ENCODE data around the gene TM4SF4. TPM values are rescaled to one million over a fixed set of nuclear protein-coding genes. Genes with fewer than 3 reads are reported as not detected.

The TM4SF4 gene
- total and polyA plus RNA-seq, 2 donors (not counting 1 experiment from before 2014, with no cell fraction given) = 1.7 TPM

GRCh38 chr3:149490260-149490971 lies 15.9 kb downstream of the TM4SF4 start:
- no peak overlapping the region for H3K9ac ChIP-seq (ENCODE audit: insufficient read depth, low read length)
- no peak overlapping the region for H3K4me2 ChIP-seq (ENCODE audit: extremely low read depth, insufficient read depth, low read length)
- H3K79me2 ChIP-seq (ENCODE audit: control insufficient read depth, insufficient read depth, low read length) = no peaks in the 10 kb centered on the region
- no peak overlapping the region for H3K4me3 ChIP-seq (replicated peaks in 1 of 4; ENCODE audit: control extremely low read depth in 1 of 4, insufficient read depth in 1 of 4, low read depth in 3 of 4, low read length in 4 of 4)
- no peak overlapping the region for H3K27ac ChIP-seq (ENCODE audit: insufficient read depth, low read length)
- no peaks in the 10 kb centered on the region for H3K9me3 ChIP-seq (ENCODE audit: control insufficient read depth, insufficient read depth, low read depth, low read length)
- peaks cover 6% of the 10 kb centered on the region for H3K4me1 ChIP-seq (ENCODE audit: control insufficient read depth, extremely low read depth, insufficient read depth, low read length)
- no peak for DNase-seq (ENCODE audit: low read depth in 2 of 2)
- TF ChIP-seq CTCF (conservative IDR thresholded peaks at IDR 0.05 in 1 of 2, IDR thresholded peaks at IDR 0.05 in 1 of 2; ENCODE audit: low read depth in 1 of 2, low read length in 2 of 2) = no peak
- TF ChIP-seq EZH2 (IDR thresholded peaks at IDR 0.05; ENCODE audit: low read length, missing control alignments) = no peak
- no peak overlapping the region for H2AFZ ChIP-seq (ENCODE audit: low read length)
- no peaks in the 10 kb centered on the region for H4K20me1 ChIP-seq (ENCODE audit: control insufficient read depth, extremely low read depth, insufficient read depth, low read length)
- no peaks in the 10 kb centered on the region for H3K36me3 ChIP-seq (ENCODE audit: control insufficient read depth, insufficient read depth, low read length)
- H3K27me3 ChIP-seq (ENCODE audit: control insufficient read depth, insufficient read depth, low read length) = no peaks in the 10 kb centered on the region

- Histone ChIP-seq H3K9ac (ENCODE audit: insufficient read depth, low read length) (no peak overlapping the region), H3K79me2 (ENCODE audit: control insufficient read depth, insufficient read depth, low read length) (no peaks in the 10 kb centered on the region), H3K27ac (ENCODE audit: insufficient read depth, low read length) (no peak overlapping the region), H2AFZ (ENCODE audit: low read length) (no peak overlapping the region), H3K36me3 (ENCODE audit: control insufficient read depth, insufficient read depth, low read length) (no peaks in the 10 kb centered on the region), H3K27me3 (ENCODE audit: control insufficient read depth, insufficient read depth, low read length) (no peaks in the 10 kb centered on the region), H3K9me3 (ENCODE audit: control insufficient read depth, insufficient read depth, low read depth, low read length) (no peaks in the 10 kb centered on the region), H4K20me1 (ENCODE audit: control insufficient read depth, extremely low read depth, insufficient read depth, low read length) (no peaks in the 10 kb centered on the region), H3K4me3 (replicated peaks in 1 of 4; ENCODE audit: control extremely low read depth in 1 of 4, insufficient read depth in 1 of 4, low read depth in 3 of 4, low read length in 4 of 4) (no peak overlapping the region), H3K4me1 (ENCODE audit: control insufficient read depth, extremely low read depth, insufficient read depth, low read length) (peaks cover 6% of the 10 kb centered on the region), H3K4me2 (ENCODE audit: extremely low read depth, insufficient read depth, low read length) (no peak overlapping the region)
- TF ChIP-seq EZH2 (IDR thresholded peaks at IDR 0.05; ENCODE audit: low read length, missing control alignments) (no peak), CTCF (conservative IDR thresholded peaks at IDR 0.05 in 1 of 2, IDR thresholded peaks at IDR 0.05 in 1 of 2; ENCODE audit: low read depth in 1 of 2, low read length in 2 of 2) (no peak)
- no peak for DNase-seq (ENCODE audit: low read depth in 2 of 2)
Measured at GRCh38 chr3:149493315-149494021, 19.0 kb downstream of the TM4SF4 start.

GRCh38 chr3:149494022-149494758 lies 19.7 kb downstream of the TM4SF4 start:
- Histone ChIP-seq H3K9me3 (ENCODE audit: control insufficient read depth, insufficient read depth, low read depth, low read length) (no peaks in the 10 kb centered on the region), H3K4me1 (ENCODE audit: control insufficient read depth, extremely low read depth, insufficient read depth, low read length) (peaks cover 6% of the 10 kb centered on the region), H2AFZ (ENCODE audit: low read length) (no peak overlapping the region), H3K4me2 (ENCODE audit: extremely low read depth, insufficient read depth, low read length) (no peak overlapping the region), H3K79me2 (ENCODE audit: control insufficient read depth, insufficient read depth, low read length) (no peaks in the 10 kb centered on the region), H3K4me3 (replicated peaks in 1 of 4; ENCODE audit: control extremely low read depth in 1 of 4, insufficient read depth in 1 of 4, low read depth in 3 of 4, low read length in 4 of 4) (no peak overlapping the region), H3K27ac (ENCODE audit: insufficient read depth, low read length) (no peak overlapping the region), H3K9ac (ENCODE audit: insufficient read depth, low read length) (no peak overlapping the region), H3K27me3 (ENCODE audit: control insufficient read depth, insufficient read depth, low read length) (no peaks in the 10 kb centered on the region), H3K36me3 (ENCODE audit: control insufficient read depth, insufficient read depth, low read length) (no peaks in the 10 kb centered on the region), H4K20me1 (ENCODE audit: control insufficient read depth, extremely low read depth, insufficient read depth, low read length) (no peaks in the 10 kb centered on the region)
- peak; percentile 55 to 82 for DNase-seq (ENCODE audit: low read depth in 2 of 2)
- no peak for TF ChIP-seq EZH2 (IDR thresholded peaks at IDR 0.05; ENCODE audit: low read length, missing control alignments)
- peak; percentile 91 to 94 for TF ChIP-seq CTCF (conservative IDR thresholded peaks at IDR 0.05 in 1 of 2, IDR thresholded peaks at IDR 0.05 in 1 of 2; ENCODE audit: low read depth in 1 of 2, low read length in 2 of 2)
